HG03139 (cell line): ENCODE measurements around the gene HAND2.

Experiments used
- ATAC-seq: cut with Tn5 transposase; IDR thresholded peaks from one replicate; pipeline ENCODE4 v1.9.1; 2021; ENCODE audit not compliant: unreplicated experiment

Gene HAND2

DNA sequence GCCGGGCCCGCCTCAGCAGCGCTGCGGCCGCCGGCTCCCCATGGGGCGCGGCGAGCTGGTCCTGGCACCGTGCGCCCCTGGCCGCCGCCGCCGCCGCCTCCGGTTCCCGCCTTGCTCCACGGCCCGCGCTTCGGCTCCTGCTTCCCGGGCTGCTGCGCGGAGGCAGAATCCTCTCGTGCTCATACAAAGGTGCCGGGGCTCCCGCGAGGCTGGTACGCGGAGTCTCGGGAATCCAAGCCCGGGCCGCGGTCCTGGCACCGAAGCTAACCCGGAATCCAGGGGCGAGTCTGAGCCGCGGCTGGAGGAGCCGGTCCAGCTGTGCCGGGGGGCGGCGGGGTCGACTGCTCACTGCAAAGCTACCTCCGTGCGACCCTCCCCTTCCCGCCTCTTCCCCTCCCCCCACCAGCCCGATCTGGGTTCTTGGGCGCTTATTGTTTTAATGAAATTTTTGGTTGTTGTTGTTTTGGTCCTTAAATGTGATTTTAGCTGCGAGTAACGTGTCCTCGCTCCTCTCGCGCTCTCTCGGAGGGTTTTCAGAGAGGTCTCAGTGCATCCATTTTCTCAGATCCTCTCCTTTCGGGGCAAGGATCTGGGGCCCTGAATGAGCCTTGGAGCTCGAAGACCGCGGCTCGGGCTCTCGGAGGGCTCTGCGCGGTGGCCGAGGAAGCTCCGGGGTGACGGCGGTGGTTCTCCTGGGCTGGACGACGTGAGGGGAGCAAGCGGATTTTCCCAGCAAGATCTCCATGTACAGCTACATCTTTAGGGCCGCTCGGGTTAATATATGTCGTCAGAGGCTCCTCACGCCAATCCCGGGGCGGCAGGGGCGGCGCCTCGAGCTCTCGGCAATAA lies at the start of gene HAND2:
Gene HAND2, minus strand, starts transcription at position 753 of the 849 bp plus-strand sequence. CDS start 940 bp downstream, outside the sequence.
- no peak for ATAC-seq

DNA sequence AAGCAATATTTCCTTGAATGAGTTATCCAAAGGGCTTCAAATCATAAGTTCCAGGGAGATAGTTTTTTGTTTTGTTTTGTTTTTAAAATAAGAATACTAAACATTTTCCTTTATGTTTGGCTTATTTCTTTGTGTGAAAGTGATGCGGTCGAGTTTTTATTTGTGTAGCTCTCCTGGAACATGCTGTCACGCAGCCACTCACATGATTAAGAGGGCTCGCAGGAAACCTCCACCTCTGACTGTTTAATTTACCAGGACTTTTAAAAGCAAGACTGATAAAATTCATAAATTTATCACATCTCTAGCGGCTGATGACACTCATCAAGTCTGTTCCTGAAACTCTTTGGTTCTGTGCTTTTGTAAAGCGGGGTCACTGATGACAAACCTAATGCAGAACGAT lies 48.9 kb upstream of the HAND2 start:
- ATAC-seq = no peak

DNA sequence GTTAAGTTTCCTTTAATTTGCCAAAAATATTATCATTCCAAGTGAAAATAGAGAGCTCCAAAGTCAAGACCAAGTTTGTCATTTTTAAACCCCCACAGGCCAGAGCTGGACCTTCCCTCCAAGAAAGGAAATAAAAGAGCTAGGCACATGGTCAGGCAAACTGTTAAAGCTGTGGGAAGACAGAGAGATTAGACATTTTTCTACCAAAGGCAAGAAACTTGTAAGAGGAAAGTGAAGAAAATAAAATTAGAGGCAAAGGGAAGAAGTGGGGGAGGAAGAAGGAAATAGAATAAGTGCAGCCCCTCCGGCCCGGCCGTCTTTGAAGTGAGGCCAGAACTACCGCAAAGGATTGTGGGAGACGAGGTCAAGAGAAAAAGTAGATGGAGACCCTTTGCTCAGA lies 47.9 kb upstream of the HAND2 start:
- ATAC-seq = no peak

DNA sequence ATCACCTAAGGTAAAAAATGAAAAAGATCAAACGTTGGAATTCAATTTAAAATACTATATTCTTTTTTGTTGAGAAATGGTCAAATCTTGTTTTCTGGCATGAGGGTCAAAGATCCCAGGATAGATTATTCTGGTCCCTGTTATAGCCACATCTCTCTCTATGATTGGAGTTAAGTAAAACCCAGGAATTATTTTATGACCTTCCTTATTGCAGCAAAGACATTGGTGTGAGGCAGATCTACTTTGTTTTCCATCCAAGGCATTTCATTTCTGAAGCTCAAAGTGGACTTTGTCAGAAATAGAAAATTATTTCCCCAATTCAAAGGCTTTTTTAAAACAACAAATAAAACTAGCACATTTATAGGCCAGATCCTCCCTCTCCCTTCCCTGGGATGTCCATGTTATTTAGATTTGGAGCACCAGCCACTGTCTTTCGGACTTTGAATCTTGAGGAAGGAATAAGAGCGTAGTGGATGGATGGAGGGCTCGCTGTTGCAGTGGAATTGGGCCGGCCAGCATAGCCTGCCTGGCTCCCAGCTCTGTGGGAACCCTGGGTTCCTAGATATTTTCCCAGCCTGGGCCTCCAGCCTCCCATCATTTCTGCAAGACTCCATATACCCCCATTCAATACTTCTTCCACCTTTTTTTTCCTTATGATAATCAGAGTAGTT lies 45.6 kb upstream of the HAND2 start:
- ATAC-seq = no peak

DNA sequence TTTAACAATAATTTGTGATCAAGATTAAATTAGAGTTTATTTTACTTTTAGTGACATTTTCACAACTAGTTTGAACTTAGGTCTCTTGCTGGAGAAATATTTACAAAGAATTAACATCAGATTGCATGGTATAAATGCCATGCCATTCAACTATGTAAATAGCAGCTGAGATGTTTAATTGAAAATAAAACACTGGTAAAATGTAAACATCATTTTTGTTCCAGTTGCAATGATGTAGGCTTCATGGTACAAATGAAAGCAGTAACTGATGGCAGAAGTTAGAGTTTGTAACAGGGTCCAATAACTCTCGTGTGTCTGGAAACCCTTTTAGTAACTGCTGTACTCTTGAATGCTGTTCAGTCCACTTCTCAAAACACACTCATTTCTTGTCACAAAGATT lies 43.7 kb upstream of the HAND2 start:
- ATAC-seq = no peak

DNA sequence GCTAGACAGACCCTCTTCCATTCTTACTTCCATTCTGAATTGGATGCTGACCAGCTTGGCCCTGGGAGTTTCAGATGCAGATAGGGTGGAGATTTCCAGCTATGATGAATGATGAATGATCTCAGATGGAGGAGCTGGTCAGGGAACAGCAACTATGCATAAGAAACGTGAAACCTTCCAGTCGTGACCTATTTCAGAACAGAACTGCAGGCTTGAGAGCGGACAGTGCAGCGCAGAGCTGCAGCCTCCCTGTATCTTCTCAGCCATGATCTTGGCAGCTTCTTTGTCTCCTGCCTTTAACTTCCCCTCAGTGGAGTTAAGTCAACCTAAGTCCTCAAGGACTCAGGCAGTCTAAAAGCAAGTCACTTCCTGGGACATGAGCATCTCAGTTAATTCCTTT lies 43.3 kb upstream of the HAND2 start:
- ATAC-seq = no peak

DNA sequence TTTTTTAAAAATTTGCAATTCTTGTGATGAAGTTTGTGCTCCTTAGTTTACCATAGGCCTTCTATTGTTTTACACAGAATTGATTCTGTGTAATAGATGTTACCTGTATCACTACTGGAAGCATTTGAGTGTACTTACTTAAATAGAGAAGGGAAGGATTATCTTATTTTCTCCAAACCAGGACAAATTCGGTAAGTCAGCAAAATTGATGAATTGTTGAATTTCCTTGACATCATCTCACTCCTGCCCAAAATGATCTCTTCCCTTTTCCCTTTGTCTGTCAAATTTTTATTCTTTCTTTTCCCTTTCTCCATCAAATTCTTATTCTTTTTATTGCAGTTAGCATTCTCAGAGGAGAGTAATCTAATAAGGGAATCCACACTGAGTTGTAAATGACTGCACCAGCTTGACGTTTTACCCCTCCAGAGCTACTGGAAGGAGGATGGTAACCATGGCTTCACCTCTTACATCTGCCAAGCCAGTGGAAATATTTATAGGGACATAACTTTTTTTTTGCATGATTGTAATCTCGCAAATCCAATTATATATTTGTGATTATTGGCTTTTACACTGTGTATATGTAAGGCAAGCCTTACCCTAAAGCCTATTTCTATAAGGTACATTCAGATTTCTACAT lies 42.6 kb upstream of the HAND2 start:
- ATAC-seq = no peak

DNA sequence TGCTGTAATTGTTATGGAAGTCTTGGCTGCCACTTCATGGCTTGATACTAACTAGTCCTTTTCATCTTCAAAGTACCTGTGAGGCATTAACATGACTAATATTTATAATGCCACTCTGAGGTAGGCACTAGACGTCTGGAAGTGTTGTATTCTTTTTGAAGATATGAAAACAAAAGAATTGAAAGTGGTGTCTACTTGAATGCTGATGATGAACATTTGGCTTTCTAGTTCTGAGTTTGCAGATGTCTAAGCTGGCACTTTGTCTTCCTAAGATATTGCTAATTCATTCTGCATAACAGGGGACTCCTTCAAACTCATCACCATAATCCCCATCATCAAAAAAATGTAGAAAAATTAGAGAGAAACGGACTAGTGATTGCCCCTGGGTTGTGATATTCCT lies 41.6 kb upstream of the HAND2 start:
- no peak for ATAC-seq

DNA sequence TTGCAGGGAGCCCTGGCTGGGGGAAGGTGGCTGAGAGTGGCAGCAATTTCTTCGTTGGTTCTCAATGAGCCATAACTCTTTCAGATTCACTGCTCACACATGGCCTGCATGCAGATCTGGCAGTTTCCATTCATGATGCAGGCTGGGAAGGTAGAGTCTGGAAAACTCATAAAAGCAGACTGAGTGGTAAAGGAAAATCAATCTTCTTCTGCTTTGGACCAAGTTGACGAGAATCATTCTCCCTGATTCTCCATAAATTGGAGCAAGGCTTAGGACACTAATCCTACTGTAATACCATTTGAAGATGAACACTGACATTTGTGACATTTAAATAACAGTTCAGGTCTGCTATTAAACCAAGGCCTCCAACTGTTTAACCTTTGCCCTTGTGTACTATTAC lies 35.3 kb upstream of the HAND2 start:
- ATAC-seq = no peak

DNA sequence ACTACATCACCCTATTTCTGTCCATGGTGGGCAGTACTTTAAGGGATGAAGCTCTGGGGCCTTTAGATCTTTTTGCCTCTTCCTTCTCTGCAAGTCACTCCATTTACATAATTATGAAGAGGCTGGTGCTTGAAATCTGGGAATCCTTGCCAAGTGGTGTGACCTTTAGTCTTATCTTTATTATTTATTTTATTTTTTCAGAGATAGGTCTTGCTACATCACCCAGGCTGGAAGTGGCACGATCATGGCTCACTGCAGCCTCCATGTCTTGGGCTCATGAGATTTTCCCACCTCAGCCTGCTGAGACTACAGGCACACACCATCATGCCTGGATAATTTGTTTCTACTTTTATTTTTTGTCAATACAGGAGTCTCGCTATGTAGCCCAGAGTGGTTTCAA lies 34.4 kb upstream of the HAND2 start:
- no peak for ATAC-seq

DNA sequence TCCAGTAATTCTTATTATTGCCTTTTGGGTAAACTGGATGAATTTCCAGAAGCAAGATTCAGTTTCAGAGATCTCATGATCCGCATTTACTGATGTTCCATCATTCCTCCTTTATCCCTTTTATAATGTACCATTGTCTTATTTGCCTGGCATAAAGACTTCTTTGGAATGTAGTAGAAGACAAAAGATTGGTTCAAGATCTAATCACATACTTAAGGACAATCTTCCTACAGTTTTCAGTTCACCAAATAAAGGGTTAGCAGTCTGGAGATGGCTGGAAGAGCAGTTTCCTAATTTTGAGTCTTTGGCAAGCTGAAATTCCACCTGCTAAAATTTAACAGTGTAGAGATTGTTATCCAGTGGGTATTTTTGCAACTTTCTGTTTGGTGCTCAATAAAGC lies 30.9 kb upstream of the HAND2 start:
- no peak for ATAC-seq

DNA sequence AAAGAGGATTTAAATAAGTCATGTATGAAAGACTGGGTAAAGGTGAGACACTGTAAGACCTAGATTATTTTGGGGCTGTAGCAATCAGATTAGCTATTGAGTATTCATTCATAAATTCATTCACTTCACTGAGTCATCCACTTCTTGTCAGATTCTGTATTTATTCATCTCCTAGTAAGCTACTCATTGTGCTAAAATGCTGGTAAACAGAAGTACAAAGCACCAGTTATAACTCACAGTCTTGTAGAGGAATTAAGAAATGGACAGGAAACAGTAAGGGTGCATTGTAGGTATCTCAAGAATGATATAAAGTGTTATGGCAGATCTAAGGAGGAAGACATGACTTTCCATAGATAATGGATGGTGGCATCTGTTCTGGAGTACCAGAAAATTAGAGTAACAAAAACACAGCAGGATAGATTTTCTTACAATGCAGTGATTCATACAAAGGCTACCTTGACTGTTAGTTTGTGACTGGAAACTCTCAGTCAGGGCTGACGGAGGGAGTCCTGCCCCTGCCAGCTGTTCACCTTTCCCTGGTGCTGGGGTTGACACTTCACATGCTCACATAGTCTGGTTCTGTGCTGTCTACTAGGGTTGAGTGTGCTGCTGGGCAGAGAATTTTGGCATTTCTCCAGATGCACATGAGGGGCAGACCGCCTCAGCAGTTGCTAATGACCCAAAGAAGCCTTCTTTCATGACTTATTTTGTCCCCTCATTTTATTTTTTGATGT lies 26.5 kb upstream of the HAND2 start:
- ATAC-seq = no peak

DNA sequence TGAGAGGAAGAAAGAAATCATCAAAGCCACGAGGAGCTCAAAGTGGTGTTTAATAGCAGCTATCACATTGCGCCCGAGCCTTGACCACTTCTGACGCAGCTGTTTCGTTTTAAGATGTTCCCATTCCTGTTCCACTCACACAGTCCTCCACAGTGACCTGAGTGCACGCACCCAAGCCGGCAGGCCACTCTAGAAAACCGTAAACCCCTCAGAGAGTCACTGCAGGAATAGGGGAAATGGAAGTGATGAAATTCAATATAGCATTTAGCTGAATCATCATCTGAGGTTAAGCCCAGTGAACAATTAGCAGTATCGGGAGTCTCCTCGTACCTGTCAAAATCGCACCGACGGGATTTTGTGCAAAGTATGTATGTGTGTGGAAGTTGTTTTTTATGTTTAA lies 17.9 kb upstream of the HAND2 start:
- no peak for ATAC-seq

DNA sequence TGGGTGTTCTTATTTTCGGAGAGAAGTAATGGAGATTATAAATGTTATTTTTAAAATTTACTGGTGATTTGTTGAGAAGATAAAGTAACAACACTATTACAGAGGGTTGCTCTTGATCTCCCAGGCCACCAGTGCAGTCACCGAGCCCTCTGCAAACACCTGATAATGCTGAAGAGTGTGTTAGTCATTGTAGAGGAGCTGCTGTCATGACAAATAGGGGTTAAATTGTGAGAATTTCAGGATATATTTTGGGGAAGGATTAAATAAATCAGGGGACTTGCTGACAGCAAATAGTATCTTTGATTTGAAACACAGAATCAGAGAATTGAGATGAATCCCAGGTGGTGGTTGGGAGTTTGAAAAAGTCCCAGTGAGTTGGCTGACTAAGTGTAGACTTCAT lies 16.7 kb upstream of the HAND2 start:
- no peak for ATAC-seq

DNA sequence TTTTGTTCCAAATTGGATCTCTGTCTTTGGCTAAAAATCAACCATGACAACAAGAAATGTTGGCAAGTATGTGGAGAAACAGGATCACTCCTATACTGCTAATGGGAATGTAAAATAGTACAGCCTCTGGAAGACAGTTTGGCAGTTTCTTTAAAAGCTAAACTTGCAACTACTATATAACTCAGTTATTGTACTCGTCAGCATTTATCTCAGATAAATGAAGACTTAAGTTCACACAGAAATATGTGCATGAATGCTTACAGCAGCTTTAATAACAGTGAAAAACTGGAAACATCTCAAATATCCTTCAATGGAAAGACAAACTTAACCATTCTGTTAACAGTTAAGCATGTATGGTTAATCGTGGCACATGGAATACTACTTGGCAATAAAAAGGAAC lies 15.4 kb upstream of the HAND2 start:
- no peak for ATAC-seq

DNA sequence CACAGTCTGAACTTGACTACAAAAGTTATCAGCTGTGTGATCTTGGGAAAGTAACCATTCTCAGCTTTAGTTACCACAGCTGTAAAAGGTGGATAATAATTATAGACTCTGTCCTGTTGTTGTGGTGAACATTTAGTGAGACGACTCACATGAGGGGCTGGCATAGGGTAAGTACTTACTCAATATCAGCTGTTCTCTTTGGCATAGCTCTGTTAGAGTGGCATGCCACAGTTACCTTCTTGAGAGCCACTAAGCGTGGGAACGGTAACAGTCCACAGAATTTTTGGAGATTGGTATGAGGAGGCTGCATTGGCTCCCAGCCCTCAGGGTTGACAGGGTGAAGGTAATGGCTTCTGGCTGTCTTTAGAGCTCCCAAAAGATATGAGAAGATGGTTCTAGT lies 13.2 kb upstream of the HAND2 start:
- no peak for ATAC-seq

DNA sequence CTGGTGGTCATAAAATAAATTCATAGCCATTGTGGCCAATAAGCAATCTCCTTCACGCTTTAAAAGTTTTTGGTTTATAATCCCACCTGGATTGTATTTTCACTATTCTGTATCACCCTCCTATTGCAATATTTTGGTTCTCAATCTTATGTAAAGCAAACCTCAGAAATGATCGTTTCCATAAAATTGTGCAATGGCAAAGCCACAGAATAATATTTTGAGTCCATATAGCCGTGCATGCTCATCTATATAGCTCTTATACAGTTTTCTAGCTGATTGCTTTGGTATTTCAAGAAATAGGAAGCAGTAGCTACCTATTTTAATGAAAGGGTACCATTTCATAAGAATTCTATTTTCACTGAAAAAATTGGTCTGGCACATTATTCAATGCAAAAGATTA lies 10.0 kb upstream of the HAND2 start:
- no peak for ATAC-seq

DNA sequence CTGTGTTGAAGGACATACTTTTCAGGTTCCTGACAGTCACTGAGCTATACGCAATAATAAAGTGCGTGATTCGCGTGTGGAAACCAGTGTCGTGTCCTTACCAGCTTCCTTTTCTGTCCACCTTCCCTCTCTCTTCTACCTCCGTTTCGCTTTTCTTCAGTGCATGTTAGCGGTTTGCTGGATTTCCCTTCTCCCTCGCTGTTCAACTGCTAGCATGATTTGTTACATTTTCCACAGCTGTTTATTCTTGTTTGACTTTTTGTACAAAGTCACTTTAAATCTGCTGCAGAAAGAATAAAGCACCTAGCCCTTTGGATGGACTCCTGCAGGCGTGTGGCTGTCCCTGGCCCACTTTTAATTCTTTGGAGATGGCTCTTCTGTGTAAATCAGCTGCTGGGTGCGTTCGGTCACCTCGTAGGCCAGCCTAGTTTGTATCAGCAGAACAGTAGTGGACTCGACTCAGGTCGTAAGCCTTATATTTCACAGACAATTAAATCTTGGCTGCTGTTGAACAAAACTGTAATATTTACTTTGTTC lies 8.9 kb upstream of the HAND2 start:
- no peak for ATAC-seq

DNA sequence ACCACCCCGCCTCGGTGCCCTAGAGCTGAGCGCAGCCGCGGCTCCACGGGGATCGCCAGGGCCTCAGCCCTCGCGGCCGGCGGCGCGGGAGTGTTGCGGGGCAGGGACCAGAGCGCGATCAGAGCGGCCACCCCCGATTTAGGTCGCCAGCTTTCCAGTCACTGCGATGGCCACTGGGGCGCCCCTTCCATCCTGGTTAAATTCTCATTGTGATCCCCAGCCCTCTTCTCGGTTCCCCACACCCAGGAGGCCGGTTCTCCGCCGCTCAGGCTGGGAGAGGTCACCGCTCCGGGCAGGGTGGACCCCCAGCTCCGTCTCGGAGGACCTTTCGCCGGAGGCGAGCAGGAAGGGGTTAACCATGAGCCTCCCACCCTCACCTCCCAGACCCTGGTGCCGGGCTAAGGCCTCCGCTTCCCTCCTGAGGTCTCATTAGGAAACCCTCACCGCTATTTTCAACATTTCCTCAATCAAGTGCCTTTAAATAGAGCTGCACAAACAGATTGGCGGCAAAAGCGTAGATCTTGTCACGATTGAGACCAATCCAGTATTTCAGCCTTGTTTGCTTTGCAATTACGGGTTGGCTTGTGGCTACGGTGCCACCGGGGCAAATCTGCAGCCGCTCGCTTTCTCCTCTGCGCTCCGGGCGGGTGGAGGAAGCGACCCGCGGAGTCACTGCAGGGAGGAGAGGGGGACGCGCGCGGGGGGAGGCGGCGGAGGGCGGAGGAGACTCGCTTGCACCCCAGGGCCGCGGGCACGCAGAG lies 8.3 kb upstream of the HAND2 start:
- no peak for ATAC-seq

DNA sequence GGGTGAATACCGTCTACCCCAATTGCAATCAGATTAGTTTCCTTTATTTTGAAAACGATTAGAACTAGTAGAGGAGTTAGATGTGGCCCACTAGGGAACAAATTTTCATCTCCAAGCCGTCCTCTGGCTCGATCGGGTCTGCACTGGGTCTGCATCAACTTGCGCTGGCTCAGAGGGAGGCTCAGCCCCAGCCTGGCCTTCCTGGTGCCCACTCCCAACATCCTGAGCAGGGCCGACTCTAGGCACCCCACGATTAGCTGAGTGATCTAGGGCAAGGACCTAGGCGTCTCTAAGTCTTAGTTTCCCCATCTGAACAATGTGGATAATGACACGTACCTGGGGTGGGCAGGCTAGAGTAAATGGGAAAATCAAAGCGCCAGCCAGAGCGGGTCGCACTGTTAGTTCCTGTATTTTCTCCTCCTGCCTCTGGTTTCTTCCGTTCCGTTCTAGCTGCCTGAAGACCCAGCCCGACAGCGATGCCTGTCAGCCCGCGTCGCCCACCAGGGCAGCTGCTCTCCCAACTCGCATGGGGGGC lies 7.7 kb upstream of the HAND2 start:
- ATAC-seq = no peak
